GM21360 (cell line): ENCODE measurements around the gene MILR1.

Source experiments
- ATAC-seq: cut with Tn5 transposase; IDR thresholded peaks from one replicate; pipeline ENCODE4 v1.9.1; 2021; ENCODE audit warnings: mild to moderate bottlenecking, moderate library complexity; ENCODE audit not compliant: unreplicated experiment

MILR1 gene

DNA sequence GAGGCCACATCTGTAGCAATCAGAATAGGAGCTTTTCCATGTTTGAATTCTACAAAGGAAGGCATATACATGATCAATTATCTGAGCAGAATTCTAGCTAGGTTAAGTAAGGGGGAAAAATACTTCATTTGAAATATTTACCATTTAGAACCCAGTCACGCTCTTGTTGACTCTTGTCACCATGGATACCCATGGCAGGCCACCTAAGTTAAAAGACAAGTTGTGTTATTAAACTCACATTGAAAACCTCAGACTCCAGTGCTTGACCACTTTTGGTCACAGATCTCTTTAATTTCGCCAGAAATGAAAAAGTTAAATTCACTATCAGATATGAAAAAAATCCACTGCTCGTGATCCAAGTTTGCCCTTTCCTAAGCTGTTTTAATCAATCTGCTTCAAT lies 53.1 kb downstream of the MILR1 start:
- no peak for ATAC-seq

DNA sequence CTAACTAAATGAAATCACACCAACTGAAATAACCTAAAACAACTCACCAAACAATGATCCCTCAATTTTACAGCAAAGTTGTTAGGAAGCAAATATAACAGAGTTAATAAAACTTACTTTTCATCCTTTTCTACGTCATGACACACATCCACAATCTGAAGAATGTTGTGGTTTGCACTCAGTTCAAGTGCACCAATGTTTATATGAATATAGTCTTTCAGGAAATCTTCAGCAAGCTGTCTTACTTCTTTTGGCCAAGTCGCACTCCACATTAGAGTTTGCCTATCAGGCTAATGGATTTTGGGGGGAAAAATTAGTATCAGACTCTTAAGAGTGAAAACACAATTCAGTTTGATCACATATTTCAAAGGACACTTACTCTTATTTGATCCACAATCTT lies 53.9 kb downstream of the MILR1 start:
- no peak for ATAC-seq

DNA sequence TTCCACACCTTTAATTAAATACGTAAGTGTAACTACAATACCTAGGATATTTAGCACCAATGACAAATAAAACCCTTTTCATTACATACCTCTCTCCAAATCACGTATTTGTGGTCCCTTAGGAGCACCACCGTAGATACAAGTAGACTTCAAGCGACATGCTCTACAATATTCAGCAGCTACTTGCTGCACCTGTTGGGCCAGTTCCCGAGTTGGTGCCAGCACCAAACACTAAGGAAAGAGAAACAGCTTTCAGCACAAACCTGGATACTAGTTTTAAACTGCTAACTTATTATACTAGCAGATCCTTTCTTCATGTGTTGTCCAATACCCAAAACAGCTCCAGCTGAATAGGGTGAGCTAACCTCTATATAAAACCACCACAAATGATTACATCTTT lies 54.4 kb downstream of the MILR1 start:
- no peak for ATAC-seq

DNA sequence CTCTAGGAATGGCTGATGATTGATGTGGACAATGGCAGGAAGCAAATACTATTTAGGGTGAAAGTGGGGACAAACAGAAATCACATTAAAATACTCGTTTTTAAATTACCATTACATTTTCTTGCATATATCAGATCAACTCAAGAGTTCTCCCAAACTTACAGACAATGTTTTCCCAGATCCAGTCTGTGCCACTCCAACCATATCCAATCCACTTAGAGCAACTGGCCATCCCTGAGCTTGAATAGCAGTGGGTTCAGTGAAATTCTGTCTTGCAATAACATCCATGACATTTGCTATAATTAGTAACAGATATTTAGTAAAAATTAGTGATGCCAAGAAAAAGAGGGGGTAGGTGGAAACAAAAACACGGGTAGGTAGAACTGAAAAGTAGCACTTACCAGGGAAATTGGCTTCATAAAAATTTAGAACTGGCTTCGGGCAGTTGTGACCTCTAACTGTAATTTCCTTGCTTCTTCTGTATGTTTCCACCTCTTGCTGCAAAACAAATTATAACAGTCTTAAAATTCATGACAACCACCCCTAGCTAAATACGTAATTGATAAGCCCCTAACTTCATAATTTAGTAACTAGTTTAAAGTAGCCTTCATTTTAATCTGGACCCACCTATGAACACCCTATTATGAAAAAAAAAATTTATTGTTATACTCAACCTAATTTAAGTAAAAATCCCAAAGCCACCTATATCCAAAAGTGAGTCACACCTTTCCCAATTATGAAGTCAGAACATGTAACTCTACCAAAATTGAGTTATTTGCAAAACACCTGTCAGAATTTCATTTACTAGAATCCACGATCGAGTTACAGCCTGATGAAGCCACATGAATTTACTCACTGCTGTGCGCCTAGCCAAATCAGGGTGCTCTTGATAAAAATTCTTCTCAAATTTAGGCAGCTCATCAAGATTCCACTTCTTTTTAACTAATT lies 55.2 kb downstream of the MILR1 start:
- ATAC-seq = no peak

DNA sequence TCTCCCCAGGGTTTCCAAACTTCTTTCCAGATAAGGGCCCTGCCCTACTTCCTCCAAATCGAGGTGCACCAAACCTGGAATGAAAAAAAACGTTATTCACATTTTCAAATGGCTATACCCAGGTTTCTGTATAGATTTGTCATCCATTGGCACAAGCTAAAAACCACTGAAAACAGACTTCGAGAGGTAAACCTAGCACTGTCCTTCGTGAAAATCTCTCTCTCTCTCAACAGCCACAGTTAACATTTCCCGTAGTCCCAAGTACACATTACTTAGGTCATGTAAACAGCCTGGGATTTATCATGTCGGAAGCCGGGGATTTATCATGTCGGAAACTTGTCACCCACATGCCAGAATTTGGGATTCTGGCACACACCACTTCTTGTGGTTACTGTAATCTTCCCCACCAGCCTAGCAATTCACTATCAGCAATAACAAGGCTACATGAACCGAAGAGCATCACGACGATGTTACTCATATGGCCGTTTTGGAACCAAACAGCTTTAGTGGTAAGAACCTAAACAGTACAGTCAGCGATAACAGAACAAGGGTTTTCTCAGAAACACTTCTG lies 55.9 kb downstream of the MILR1 start:
- no peak for ATAC-seq

DNA sequence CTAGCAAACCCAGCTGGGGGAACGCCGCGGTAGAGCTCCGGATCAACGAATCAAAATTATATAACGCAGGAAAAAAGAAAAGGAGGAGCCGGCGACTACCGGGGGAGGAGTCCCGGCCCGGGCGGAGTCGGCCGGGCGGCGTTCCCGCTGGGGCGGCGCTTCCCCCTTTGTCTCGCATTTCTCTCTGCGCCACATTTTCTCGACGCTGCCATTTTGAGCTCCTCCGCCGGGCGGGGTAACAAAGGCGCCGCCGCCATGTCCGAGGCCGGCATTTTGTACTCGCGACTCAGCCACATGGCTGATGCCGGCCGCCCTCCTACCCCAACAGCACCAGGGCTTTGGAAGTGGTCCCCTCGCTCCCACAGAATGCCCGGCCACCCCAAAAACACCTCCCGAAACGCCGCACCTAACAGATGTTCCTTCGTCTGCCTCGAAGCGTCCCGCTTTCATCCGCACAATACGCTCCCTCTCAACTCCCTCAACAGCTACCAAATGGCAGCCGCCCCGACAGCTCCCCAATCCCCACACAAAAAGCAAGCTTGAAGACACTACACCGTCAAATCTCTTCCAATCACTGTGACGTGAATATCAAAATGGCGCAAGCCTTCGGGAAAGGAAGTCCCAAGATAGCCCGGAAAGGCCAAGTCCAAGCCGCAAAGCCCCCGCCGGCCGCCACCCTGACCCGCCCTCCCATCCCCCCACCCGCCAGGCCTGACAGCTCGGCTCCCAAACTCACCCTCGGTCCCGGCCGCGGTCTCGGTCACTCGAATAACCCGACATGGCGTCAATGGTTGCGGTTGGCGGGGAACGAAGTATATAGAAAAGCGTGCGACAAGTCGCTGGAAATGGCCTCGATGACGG lies 56.7 kb downstream of the MILR1 start:
- ATAC-seq = peak; percentile 1

DNA sequence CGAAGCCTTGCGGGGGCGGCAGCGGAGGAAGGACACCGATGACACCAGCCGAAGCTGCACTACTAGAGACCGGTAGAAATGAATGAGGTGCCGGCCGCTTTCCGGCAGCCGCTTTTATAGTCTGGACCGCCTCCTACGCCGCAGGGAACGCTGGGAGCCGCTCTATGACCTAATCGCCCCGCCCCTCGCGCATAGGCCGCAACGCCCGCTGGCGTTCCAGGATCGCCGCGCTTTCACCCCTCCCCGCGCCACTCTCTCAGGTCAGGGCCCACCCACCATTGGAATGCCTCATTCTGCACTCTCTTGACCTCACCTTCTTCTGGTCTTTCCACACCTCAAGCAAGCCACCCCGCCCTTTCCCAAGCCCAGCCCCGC lies 57.3 kb downstream of the MILR1 start, which contains the start of gene DDX5:
Gene DDX5 (minus strand): TSS at position 89 of the 375 bp plus-strand sequence. CDS start 170 bp downstream, outside the sequence.
- peak; percentile 65 for ATAC-seq

DNA sequence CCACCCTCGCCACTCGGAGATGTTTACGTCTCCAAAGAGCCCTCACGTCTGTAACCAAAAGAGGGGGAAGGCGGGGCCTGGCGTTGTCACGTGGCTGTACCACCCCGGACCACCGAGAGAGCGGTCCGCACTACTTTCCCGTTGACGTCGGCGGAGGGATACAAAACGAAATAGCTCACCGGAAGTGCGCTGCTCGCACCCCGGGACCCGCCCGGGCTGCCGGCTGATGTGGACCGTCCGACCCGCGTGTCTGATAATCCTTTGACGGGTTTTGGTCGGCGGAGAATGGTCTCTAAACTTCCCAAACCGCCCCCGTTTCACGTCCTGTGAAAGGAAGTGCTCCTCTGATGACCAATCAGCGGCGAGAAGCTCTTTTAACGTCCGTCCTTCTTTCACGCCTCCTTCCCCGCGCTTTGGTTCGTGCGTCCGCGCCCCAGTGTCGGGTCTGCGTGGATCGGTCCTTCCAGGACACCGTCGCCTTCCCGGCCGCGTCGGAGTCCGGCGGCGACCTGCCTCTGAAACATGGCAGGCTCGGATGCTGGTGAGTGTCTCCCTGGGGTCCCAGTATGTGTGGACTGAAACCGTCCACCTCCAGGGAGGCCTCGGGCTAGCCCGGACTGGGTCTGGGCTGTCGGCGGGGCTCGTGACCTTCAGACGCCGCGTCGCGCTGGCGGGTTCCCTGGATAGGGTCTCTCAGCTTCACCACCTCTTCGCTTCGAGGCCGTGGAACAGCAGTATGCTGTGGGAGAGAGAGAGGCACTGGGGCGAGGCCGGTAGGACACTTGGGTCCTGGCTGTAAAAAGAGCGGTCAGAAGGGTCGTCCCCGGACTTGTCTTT lies 57.9 kb downstream of the MILR1 start, which contains the start of gene CEP95:
Gene CEP95 (plus strand): TSS at position 402 of the 837 bp plus-strand sequence. CDS start 121 bp downstream, at position 523.
- ATAC-seq = peak; percentile 42

DNA sequence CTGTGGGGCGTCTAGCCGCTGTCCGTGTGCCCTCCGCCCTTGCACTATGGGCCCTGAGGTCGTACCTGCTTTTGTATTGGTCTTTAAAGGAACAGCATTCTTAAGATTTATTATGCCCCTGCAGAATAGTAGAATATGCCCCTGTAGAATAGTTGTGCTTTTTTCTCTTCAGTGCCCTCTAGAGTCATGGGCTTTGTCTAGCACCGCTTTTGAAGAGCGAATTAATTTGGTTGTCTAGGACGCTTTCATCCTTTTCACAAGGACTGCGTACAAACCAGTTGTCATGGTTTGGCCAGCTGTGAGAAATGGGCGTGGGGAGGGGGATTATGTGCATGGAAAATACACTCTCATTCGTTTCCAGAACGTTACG lies 58.5 kb downstream of the MILR1 start:
- no peak for ATAC-seq

DNA sequence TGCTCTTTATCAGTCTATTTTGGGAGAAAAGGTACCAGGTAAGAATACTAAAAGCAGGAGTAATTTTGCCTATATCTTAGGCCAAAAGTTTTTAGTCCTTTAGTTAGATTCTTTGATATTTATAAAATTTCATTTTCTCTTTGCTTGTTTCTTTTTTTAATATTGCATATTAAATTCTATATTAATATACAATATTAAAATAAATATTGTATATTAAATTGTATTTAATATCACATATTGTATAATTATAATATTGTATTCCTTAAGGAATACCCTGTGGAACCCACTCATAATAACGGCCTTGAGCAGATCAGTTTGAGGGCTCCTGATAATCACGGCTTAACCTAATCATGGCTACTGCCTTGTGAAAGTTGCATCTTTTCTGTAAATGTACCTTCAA lies 59.8 kb downstream of the MILR1 start:
- no peak for ATAC-seq

DNA sequence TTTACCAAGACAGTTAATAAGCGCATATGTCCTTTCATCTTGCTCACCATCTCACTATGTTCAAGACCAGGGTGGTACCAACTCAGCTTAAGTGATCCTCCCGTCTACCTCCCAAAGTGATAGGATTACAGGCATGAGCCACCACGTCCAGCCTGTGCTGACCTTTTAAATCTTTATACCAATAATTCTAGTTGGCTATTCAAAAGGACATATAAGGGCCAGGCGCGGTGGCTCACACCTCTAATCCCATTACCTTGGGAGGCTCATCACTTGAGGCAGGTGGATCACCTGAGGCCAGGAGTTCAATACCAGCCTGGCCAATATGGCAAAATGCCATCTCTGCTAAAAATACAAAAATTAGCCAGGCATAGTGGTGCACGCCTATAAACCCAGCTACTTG lies 60.3 kb downstream of the MILR1 start:
- ATAC-seq = no peak

GRCh38 chr17:64515419-64515818 lies 66.5 kb downstream of the MILR1 start:
- ATAC-seq = no peak

DNA sequence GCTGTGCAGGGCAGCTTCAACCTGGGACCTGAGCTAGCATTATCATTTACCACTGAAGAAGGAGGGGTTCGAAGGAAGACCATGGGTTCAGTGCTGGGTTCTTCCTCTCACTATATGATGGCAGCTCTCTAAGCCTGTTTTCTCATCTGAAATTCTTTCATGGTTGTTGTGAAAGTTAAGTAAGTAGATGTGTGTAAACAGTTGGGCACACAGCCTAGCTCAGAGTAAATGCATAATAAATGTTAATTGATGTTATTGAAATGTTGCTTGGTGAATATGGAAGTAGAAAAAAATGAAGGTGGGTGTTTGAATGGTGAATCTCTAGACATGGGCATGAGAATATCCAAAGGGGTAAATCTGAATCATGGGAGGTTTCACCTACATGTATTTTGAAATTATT lies 66.9 kb downstream of the MILR1 start:
- no peak for ATAC-seq
